ENCODE results near the gene MACROD2. TPM values are rescaled to one million over a fixed set of nuclear protein-coding genes. Genes with fewer than 3 reads are reported as not detected.

The MACROD2 gene
- total RNA-seq, 4 donors from 2014 or later: 4.0 to 14.1 (median 10.4) TPM

GRCh38 chr20:14751191-14751590, 755.9 kb downstream of the MACROD2 start:
- TF ChIP-seq POLR2A (IDR thresholded peaks at IDR 0.05) (no peak), EP300 (IDR thresholded peaks at IDR 0.05) (no peak), CTCF (IDR thresholded peaks at IDR 0.05) (no peak)
- Histone ChIP-seq H3K4me3 (no peak overlapping the region), H3K27me3 (no peaks in the 10 kb centered on the region), H3K27ac (no peak overlapping the region), H3K9me3 (no peaks in the 10 kb centered on the region), H3K36me3 (no peaks in the 10 kb centered on the region), H3K4me1 (no peaks in the 10 kb centered on the region)
- 100% methylated on average over 1 of the region's 1 CpG for WGBS, 2 donors
- DNase-seq (ENCODE audit: low spot score in 2 of 2): no peak

- Histone ChIP-seq H3K27me3 (no peaks in the 10 kb centered on the region), H3K27ac (no peak overlapping the region), H3K36me3 (no peaks in the 10 kb centered on the region), H3K9me3 (no peaks in the 10 kb centered on the region), H3K4me1 (no peaks in the 10 kb centered on the region), H3K4me3 (no peak overlapping the region)
- DNase-seq (ENCODE audit: low spot score in 2 of 2): no peak
- 92 to 93% methylated on average over 11 to 12 of the region's 12 CpGs for WGBS, 2 donors
- TF ChIP-seq EP300 (IDR thresholded peaks at IDR 0.05) (no peak), POLR2A (IDR thresholded peaks at IDR 0.05) (no peak), CTCF (IDR thresholded peaks at IDR 0.05) (no peak)
Measured at GRCh38 chr20:14757728-14758127, 762.4 kb downstream of the MACROD2 start.

GRCh38 chr20:14758356-14758755, 763.0 kb downstream of the MACROD2 start:
- no peaks in the 10 kb centered on the region for H3K27me3 ChIP-seq
- no peaks in the 10 kb centered on the region for H3K9me3 ChIP-seq
- no peaks in the 10 kb centered on the region for H3K4me1 ChIP-seq
- TF ChIP-seq EP300 (IDR thresholded peaks at IDR 0.05) (no peak), POLR2A (IDR thresholded peaks at IDR 0.05) (no peak), CTCF (IDR thresholded peaks at IDR 0.05) (no peak)
- no peak for DNase-seq (ENCODE audit: low spot score in 2 of 2)
- no peaks in the 10 kb centered on the region for H3K36me3 ChIP-seq
- H3K4me3 ChIP-seq: no peak overlapping the region
- WGBS, 2 donors: 66 to 77% methylated on average over 2 of the region's 2 CpGs
- no peak overlapping the region for H3K27ac ChIP-seq

- Histone ChIP-seq H3K27me3 (no peaks in the 10 kb centered on the region), H3K27ac (no peak overlapping the region), H3K4me1 (no peaks in the 10 kb centered on the region), H3K4me3 (no peak overlapping the region), H3K9me3 (no peaks in the 10 kb centered on the region), H3K36me3 (no peaks in the 10 kb centered on the region)
- TF ChIP-seq EP300 (IDR thresholded peaks at IDR 0.05): no peak
- TF ChIP-seq CTCF (IDR thresholded peaks at IDR 0.05): no peak
- no peak for TF ChIP-seq POLR2A (IDR thresholded peaks at IDR 0.05)
- DNase-seq (ENCODE audit: low spot score in 2 of 2): no peak
- 54 to 66% methylated on average over 4 of the region's 4 CpGs for WGBS, 2 donors
Measured at GRCh38 chr20:14759979-14760378, 764.7 kb downstream of the MACROD2 start.

GRCh38 chr20:14761903-14762302, 766.6 kb downstream of the MACROD2 start:
- WGBS, 2 donors: 88 to 96% methylated on average over 5 of the region's 5 CpGs
- TF ChIP-seq POLR2A (IDR thresholded peaks at IDR 0.05): no peak
- TF ChIP-seq EP300 (IDR thresholded peaks at IDR 0.05): no peak
- no peak for TF ChIP-seq CTCF (IDR thresholded peaks at IDR 0.05)
- Histone ChIP-seq H3K4me3 (no peak overlapping the region), H3K4me1 (no peaks in the 10 kb centered on the region), H3K36me3 (no peaks in the 10 kb centered on the region), H3K9me3 (no peaks in the 10 kb centered on the region), H3K27me3 (no peaks in the 10 kb centered on the region), H3K27ac (no peak overlapping the region)
- DNase-seq (ENCODE audit: low spot score in 2 of 2): no peak

Data from tibial nerve (tissue), 4 donors.